Lower lobe of right lung (tissue), 2 donors: ENCODE results near the gene PAM16. TPM values are rescaled to one million over a fixed set of nuclear protein-coding genes. Genes with fewer than 3 reads are reported as not detected.
A peak's percentile ranks its signal among the peaks of the same experiment; 100 is the strongest.

ENCODE experiments used
- ATAC-seq, 2 donors: fragments of 200-7000 bp; cut with Tn5 transposase; one replicate each; pipeline ENCODE4 v1.9.1; 2020 to 2022; ENCODE audit warnings: mild to moderate bottlenecking in 2 of 2, moderate library complexity in 2 of 2
- DNase-seq: peaks from one replicate; pipeline ENCODE4 v3.0.0-alpha.2; 2020
- H3K27ac ChIP-seq: fragments of 200-600 bp; one replicate; pipeline ENCODE4 v1.8.0; 2022
- H3K27me3 ChIP-seq: fragments of 200-600 bp; one replicate; pipeline ENCODE4 v1.8.0; 2022; ENCODE audit warnings: low read depth
- H3K36me3 ChIP-seq: fragments of 200-600 bp; one replicate; pipeline ENCODE4 v1.8.0; 2022; ENCODE audit warnings: mild to moderate bottlenecking
- H3K4me1 ChIP-seq: fragments of 200-600 bp; one replicate; pipeline ENCODE4 v1.8.0; 2022
- H3K4me3 ChIP-seq: fragments of 200-600 bp; one replicate; pipeline ENCODE4 v1.8.0; 2022; ENCODE audit warnings: mild to moderate bottlenecking
- H3K9me3 ChIP-seq: fragments of 200-600 bp; one replicate; pipeline ENCODE4 v1.8.0; 2022
- intact Hi-C: fragments of 100-400 bp; cut with DNase I; formaldehyde crosslinking; loops from one replicate; pipeline ENCODE4 v1.11.0; 2022
- total RNA-seq: library from RNA; stranded (reverse); fragmentation: NEBNext Ultra II Directional; extraction: Animal tissue kit (Norgen Biotek cat#: 25700); gene quantifications from one replicate; pipeline ENCODE4 v1.2.1, GENCODE V29; 2021
- TF ChIP-seq, protein P1 (sequence below): fragments of 200-600 bp; IDR thresholded peaks from one replicate; pipeline ENCODE4 v1.8.0; 2022; ENCODE audit warnings: antibody characterized with exemption, mild to moderate bottlenecking
- donor health status: DM: no; HTN: yes; CAD: no; lungs with severe emphysema.

PAM16 gene
- total RNA-seq, 1 donor from 2014 or later, result 40.0 TPM

DNA sequence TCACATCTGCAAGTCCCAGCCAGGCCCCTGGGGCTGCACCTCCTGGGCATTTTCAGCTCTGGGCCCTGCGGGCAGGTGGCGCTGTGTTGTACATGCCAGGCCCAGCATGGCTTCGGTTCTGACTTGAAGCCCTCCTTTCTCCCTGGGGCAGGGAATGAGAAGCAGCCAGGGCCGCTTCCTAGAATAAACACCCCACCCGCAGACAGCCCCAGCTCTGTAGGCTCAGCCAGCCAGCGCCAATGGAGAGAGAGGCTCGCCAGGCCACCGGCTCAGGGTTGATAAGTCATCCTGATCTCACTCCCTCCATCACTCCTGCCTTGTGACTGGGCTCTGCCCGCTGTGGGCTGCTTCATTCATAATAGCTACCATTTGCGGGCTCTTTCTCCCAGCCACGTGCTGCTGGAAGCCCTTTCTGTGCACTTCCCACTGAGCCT, 41.3 kb downstream of the PAM16 start:
- TF ChIP-seq, protein P1, sequence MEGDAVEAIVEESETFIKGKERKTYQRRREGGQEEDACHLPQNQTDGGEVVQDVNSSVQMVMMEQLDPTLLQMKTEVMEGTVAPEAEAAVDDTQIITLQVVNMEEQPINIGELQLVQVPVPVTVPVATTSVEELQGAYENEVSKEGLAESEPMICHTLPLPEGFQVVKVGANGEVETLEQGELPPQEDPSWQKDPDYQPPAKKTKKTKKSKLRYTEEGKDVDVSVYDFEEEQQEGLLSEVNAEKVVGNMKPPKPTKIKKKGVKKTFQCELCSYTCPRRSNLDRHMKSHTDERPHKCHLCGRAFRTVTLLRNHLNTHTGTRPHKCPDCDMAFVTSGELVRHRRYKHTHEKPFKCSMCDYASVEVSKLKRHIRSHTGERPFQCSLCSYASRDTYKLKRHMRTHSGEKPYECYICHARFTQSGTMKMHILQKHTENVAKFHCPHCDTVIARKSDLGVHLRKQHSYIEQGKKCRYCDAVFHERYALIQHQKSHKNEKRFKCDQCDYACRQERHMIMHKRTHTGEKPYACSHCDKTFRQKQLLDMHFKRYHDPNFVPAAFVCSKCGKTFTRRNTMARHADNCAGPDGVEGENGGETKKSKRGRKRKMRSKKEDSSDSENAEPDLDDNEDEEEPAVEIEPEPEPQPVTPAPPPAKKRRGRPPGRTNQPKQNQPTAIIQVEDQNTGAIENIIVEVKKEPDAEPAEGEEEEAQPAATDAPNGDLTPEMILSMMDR, result peak; percentile 74
- H3K36me3 ChIP-seq, result no peaks in the 10 kb centered on the region
- peaks cover 43% of the 10 kb centered on the region for H3K4me1 ChIP-seq
- ATAC-seq (peak; percentile 5 to 13), DNase-seq (peak; percentile 81)
- intact Hi-C loops, result no loop called here
- no peak overlapping the region for H3K27ac ChIP-seq
- H3K9me3 ChIP-seq, result no peaks in the 10 kb centered on the region
- no peak overlapping the region for H3K4me3 ChIP-seq
- peaks cover 6% of the 10 kb centered on the region for H3K27me3 ChIP-seq

DNA sequence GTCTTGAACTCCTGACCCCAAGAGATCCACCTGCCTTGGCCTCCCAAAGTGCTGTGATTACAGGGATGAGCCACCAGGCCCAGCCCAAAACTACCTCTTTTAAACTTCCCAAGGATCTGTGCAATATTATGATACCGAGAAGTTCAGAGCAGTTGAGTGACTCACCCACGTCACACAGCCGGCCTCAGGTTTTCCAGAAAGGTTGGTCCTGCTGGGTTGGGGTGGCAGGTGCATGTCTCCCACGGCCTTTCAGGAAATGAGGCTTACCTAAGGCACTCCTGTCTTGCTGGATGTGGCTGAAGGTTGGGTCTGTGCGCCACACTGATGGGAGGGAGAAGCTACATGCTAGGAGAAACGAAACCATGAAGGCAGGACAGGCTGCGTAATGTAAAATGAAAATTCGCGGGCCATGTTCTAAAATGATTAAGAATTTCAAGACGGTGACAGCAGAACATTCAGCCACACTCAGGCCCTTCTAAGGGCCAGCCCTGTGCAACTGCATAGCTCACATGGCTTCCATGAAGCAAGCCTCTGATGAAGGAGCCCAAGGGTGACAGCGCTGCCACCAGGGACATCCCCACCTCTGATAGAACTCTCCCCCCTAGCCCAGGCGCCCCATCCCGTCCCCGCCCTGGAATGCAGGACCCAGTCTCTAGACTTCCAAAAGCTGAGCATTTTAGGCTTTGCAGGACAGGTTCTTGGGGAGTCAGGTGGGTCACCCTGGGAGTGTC, 41.9 kb downstream of the PAM16 start:
- no peaks in the 10 kb centered on the region for H3K9me3 ChIP-seq
- H3K4me1 ChIP-seq, result peaks cover 37% of the 10 kb centered on the region
- no peak overlapping the region for H3K4me3 ChIP-seq
- TF ChIP-seq, protein P1, result no peak
- no peaks in the 10 kb centered on the region for H3K36me3 ChIP-seq
- no peak overlapping the region for H3K27ac ChIP-seq
- ATAC-seq (no peak), DNase-seq (no peak)
- peaks cover 3% of the 10 kb centered on the region for H3K27me3 ChIP-seq
- intact Hi-C loops, result no loop called here

DNA sequence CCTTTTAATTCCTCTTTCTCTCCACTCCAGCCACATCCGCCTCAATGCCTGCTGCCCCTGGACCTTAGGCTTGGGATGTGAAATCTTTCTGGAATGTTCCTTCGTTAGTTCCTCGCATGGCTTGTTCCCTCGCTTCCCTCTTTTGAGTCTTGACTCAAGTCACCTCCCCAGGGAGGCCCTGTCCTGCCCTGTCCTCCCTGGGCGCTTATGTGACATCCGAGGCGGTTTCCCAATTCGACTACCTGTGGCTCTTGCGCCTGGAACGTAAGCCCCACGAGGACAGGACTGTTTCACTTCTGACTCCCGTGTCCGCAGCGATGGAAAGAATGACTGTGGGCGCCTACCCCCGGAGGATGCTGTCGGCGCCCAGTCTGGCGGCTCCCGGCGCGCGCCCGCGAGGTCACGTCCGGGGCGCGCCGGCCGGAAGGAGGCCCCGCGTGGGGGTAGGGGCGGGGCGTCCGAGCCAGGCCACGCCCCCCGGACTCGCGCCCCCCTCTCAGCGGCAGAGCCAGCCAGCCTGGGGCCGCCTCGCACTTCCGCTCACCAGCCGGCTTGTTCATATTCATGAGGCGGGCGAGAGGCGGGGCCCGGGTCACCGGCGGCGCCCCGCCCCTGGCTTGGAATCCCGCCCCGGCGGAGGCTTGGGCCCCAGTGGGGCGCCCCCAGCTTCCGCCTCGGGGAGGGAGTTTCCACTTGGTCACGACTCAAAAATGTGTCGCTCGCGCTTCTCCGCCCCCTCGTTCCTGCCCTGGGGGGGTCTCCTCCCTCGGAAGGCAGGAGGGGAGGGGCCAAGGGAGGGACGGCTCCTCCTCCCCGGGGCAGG, 43.7 kb downstream of the PAM16 start:
- peak overlapping the region; percentile 92 for H3K27ac ChIP-seq
- no peaks in the 10 kb centered on the region for H3K27me3 ChIP-seq
- ATAC-seq, result peak; percentile 97 to 98
- peak; percentile 98 for DNase-seq
- TF ChIP-seq, protein P1, result peak; percentile 32
- peaks cover 29% of the 10 kb centered on the region for H3K4me1 ChIP-seq
- peak overlapping the region; percentile 62 for H3K4me3 ChIP-seq
- intact Hi-C loops, result no loop called here
- no peaks in the 10 kb centered on the region for H3K36me3 ChIP-seq
- no peaks in the 10 kb centered on the region for H3K9me3 ChIP-seq

DNA sequence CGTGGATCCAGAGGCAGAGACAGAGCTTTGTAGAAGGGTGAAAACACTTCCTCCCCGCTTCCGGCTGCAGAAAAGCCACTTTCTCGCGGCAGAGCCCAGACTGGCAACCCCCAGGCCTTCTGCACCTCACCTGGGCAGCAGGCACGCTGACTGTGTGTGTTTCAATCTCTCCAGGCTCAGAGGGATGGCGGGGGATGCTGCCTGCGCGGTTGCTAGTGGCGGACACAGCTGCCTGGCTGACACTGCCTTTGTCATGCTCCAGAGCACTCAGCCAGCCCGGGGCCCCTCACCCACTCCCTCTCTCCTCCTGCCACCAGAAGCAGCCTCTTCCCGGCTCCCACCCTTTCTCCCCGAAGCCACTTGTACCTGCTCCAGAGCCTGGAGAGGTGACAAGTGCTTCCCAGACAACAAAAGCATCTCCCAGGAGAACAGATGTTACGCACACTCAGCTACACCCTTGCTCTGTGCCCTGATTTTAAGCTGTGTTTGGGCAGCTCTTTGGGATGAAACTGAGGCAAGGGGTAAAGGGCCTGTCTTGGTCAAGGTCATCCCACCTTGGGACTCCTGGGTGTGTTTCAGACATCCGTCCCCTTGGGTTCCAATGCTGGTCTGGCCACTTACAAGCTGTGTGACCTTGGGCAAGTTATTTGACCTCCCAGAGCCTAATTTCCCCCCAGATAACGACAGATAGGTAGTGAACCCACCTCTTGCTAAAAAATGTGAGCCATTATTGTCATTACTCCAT, 44.5 kb downstream of the PAM16 start:
- peaks cover 29% of the 10 kb centered on the region for H3K4me1 ChIP-seq
- H3K9me3 ChIP-seq, result no peaks in the 10 kb centered on the region
- peak overlapping the region; percentile 92 for H3K27ac ChIP-seq
- DNase-seq (no peak), ATAC-seq (peak in 1 of 2 donors; percentile 0)
- TF ChIP-seq, protein P1, result no peak
- intact Hi-C loops, result no loop called here
- peak overlapping the region; percentile 62 for H3K4me3 ChIP-seq
- no peaks in the 10 kb centered on the region for H3K27me3 ChIP-seq
- no peaks in the 10 kb centered on the region for H3K36me3 ChIP-seq

DNA sequence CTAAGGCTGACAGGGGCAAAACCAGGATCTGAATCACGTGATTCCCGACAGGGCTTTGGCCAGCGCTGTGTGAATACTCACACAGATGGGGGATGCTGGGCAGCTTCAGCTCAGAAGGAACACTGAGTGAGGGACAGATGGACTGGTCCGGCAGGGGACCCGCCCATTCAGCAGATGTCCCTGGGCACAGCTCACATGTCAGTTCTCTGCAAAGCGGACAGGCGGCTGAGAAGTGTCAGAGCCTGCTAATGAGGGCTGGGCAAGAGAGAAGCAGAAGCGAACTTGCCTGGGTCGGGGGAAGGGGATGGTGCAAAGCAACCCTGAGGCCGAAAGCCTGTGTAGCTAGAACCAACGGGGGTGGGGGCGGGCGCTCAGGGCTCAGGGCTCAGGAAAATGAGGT, 47.1 kb downstream of the PAM16 start:
- DNase-seq, result no peak
- peaks cover 3% of the 10 kb centered on the region for H3K36me3 ChIP-seq
- intact Hi-C loops, result no loop called here

More for the DNA sequence above, 47.1 kb downstream of the PAM16 start:
- Histone ChIP-seq H3K27me3 (no peaks in the 10 kb centered on the region), H3K4me1 (peaks cover 34% of the 10 kb centered on the region), H3K27ac (no peak overlapping the region), H3K9me3 (no peaks in the 10 kb centered on the region), H3K4me3 (no peak overlapping the region)
- TF ChIP-seq, protein P1, result no peak
- ATAC-seq, result no peak
